SH-SY5Y (cell line): Measurements from ENCODE around the gene CCNL2.

Experiments used
- GATA2 ChIP-seq: IDR thresholded peaks from 2 replicates; pipeline ENCODE4 v1.6.1; 2011; ENCODE audit warnings: mild to moderate bottlenecking, low read depth, low read length
- GATA3 ChIP-seq: IDR thresholded peaks from 2 replicates; pipeline ENCODE4 v1.6.1; 2011; ENCODE audit warnings: low read depth, mild to moderate bottlenecking, low read length, moderate library complexity

- TF ChIP-seq GATA3 (no peak), GATA2 (no peak)
Observed at GRCh38 chr1:1415751-1416150, 16.6 kb upstream of the CCNL2 start.
